NAMALWA (cell line): ENCODE results near the gene ECI1.
A peak's percentile ranks its signal among the peaks of the same experiment; 100 is the strongest.

Source experiments
- DNase-seq: peaks from one replicate; pipeline ENCODE4 v3.0.0-alpha.2; 2015; ENCODE audit warnings: low spot score

ECI1 gene

DNA sequence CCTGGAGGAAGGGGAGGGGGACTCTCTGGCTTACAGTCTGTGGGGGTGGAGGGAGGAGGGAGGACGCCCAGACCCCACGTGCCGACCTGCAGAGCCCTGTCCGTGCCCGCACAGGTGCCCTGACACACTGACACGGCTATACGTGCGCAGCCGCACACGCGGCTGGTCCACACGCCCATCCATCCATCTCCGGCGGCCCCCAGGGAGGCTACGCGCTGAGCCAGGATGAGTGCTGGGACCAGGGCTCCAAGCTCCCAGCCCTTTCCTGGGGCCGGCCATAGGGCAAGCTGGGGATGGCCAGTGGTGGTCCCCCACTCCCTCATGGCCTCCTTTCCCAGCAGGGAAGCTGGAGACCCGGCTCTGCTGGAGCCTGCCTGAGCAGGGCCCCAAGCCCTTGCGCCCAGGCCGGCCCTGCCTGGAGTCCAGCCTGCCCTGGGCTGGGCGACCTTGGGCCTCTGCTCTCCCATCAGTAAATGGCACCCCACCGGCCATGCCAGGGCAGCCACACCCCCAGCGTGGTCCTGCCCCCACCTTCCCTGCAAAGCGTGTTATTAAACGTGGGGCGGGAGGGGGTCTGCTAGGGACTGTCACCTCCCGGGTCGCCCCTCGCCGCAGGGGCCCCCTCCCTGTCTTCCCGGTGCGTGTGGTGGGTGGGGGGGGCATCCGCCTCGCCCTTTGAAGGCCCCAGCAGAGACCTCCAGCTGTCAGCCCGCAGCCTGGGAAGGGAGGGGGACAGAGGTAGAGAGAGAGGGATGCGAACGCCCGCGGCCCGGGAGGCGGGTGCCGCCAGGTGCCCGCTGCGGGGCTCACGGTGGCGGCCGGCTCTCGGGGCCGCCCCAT lies 55.8 kb downstream of the ECI1 start:
- DNase-seq = no peak

DNA sequence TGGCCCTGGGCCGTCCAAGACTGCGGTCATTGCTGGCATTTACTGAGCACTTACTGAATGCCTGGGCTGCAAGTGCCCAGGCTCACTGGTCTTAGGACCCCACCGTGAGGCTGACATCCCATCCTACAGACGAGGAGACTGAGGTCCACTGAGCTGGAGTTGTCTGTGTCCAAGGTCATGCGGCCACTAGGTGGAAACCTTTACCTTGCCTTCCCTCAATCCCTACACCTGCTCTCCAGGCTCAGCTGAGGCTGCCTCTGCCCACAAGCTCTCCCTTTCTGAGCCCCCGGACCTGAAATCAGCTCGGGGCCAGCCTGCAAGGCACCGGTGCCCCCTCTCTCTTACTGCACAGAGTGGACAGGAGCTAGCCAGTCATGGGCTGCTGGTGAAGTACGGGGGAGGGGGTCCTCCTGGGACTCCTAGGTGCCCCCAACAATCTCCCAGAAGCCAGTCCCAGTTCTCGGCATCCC lies 56.5 kb downstream of the ECI1 start:
- peak; percentile 65 for DNase-seq

DNA sequence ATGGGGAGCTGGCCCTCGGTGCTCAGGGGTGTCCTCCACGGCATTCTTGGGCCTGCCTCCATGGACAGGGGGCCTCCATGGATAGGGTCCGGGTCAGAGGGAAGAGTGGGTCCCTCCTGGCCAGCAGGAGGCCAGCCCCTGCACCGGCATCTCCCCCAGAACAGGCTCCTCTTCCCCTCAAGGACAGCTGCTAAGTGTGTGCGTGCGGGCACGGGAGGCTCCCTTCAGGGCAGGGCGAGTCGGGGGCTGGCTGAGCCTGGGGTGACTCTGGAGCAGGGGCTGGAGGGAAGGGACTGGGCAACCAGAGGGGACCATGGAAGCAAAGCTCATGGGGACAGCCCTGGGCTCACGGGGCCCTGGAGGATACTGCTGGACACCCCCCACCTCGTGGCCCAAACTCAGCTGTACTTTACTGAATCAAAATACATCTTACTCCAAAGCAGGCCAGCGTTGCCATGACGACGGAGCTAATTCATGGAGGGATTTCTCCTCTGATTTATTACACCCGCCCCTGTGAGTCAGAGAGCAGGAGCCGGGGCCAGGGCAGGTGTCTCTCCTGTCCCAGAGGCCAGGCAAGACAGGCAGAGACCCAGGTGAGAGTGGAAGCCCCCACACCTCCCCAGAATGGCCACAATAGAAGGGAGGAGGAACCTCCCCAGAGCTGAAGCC lies 57.1 kb downstream of the ECI1 start:
- peak; percentile 47 for DNase-seq

DNA sequence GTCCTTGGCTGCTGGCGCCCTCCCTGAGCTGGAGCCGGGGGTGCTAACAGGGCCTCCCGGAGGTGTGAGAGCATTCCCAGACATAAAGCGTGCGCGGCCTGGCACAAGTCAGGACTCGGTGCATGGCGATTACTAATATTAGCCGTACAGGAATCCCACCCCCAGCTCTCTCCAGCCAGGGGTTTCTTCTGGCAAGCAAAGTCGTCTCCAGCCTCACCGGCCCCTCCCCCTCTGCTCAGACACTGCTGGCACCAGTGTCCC lies 60.0 kb downstream of the ECI1 start:
- no peak for DNase-seq

DNA sequence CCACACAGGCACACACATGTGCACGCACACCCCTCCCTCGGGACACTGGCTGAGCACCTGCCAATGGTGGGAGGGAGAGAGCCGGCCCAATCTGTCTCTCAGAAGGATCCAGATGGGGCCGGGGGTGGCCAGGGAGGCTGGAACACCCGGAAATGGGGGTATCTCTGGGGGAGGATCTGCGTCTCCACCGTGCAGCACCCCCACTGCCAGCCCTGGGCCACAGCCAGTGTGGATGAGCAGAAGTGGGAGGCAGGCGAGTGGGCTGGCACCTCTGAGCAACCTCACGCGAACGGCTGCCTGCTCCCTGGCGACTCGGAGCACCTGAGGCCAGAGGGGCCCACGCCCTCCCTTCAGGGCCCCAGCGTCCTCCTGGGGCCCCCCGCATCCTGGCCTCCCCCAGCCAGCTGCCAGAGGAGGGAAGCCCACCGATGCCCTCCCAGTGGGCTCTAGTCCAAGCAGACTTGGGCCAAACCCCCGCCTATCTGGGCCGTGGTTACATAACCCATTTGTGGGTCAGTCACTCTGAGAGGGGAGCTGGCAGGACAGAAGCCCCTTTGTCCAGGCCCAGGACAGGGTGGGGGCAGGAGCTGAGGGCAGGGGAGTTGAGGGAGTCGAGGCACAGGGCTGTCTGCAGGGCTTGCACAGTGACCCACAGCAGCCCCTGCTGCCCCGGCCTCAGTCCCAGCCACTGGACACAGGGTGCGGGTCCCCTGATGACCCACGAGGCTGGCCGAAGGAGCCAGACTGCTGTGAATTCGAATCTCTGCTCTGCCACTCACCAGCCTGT lies 60.5 kb downstream of the ECI1 start:
- DNase-seq = peak; percentile 55

DNA sequence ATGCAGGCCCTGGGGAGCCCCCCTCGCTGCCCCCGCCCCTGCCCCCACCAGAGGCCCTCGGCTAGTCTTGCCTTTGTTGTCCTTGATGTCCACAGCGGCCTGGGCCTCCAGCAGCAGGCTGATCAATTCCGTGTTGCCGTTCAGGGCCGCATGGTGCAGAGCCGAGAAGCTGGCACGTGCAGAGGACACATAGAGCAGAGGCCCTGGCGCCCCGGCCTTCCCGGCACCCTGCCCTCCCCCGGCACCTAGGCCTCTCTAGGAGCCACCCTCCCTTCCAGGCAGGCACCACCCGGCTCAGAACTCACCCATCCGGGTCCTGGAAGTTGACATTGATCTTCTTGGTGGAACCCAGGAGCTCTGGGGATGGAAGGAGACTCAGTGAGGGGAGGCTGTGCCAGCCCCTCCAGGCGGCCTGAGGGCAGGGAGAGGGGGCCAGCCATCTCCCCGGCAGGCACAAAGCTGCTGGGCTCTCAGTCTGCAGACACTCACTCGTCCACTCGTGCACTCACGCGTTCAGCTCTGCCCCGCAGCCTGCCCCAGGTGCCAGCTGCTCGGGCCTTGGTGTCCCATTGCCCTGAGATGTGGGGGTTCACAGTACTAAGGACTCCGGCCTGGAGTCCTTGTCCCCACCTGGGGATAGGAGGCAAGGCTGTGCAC lies 61.3 kb downstream of the ECI1 start:
- DNase-seq = no peak
